Stimulated activated CD8-positive, alpha-beta memory T cell treated with anti-CD3 and anti-CD28 coated beads, Interleukin-7, amount 100 ng/mL, for 4 hours (primary cell): ENCODE measurements around the gene EGR4.

Experiments used
- DNase-seq, 2 donors: peaks; one replicate each; pipeline ENCODE4 v3.0.0-alpha.2; 2020; ENCODE audit warnings: low read depth in 2 of 2

Gene EGR4

GRCh38 chr2:73290049-73290839 is 3.1 kb downstream of the EGR4 start:
- DNase-seq, result peak; percentile 31 to 45

- no peak for DNase-seq
These were observed 4.0 kb downstream of the EGR4 start for GRCh38 chr2:73289304-73289703.

GRCh38 chr2:73286134-73286655 is 7.2 kb downstream of the EGR4 start:
- DNase-seq, result no peak

GRCh38 chr2:73285159-73285739 is 8.1 kb downstream of the EGR4 start:
- DNase-seq, result no peak

DNA sequence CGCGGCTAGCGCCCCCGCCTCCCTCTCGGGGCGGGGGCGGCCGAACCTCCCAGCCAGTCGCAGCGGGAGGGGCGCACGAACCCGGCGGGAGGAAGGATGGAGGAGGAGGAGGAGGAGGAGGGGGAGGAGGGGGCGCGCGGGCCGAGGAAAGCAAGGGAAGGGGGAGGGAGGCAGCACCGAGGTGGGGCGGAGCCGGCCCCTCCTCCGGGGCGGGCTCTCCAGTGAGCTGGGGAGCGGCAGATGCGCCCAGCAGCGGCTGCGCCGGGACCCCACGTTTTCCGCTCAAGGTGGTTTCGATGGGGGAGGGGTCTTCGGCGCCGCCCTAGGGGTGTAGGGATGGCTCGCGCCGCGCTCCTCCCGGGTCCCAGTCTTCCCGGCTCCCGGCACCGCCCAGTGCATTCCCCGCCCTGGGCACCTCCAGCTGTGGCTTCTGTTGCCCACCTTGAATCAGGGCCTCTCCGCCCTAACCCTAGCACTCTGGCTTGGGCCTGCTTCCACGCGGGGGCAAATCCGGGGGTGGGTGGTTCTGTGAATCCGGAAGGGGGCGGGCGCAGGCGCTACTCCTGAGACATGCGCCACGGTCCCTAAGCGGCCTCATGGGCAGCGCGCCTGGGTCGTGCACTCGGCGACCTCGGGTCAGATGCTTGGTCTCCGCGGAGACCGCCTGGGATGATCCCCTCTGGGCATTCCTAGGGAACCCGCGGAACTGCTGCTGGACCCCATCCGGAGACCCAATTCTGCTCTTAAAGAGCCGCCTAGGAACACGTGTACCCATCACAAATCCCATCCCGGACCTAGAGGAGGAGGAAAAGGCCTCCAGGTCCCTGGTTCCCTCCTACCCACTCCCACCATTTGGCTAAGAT is 8.8 kb downstream of the EGR4 start, which contains the start of gene FBXO41:
FBXO41 (minus strand) TSS at position 183 of the 863 bp plus-strand sequence. CDS start 14,848 bp downstream, outside the sequence.
- peak; percentile 73 to 85 for DNase-seq

GRCh38 chr2:73283545-73284295 is 9.6 kb downstream of the EGR4 start:
- DNase-seq, result no peak

DNA sequence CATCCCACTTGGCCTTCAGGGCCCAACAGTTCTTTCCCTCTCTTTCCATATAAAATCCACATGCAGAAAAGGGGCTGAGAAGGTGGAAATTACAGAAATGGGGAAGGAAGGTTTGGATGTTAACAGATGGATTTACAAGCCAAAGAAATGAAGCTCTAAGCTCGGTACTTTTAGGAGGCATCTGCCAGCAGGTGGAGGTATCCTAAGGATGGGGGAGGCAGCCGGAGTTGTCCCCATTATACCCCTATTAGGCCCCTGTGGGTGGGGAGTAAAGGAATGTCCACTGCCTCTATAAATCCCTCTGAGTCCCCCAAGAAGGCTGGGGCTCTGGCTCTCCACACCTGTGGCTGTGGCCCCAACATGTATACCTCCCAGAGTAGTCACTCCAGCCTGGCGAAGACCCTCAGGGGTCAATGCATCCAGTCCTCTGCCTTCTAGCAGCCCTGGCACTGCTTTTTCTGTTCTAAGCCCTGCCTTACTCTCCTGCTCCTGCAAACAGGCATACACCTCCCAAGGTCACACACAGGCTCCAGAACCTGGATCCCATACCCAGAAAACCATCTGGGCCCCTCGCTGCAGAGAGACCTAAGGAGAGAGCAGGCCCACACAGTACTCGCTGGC is 10.3 kb downstream of the EGR4 start:
- DNase-seq, result no peak

DNA sequence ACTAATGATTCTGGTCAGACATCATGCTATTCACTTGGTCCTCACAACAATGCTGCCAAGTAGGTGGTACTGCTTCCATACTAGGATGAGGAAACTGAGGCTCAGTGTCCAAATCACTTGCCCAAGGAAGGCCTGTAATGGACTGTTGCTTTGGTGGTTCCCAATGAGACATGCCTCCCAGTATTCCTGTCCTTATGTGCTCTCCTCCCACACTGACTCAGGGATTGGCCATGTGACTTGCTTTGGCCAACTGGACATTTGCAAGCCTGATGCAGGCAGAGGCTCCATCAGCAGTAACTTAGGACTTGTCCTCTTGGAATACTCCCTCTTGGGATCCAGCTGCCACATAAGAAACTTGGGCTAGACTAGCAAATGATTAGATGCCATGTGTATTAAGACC is 12.1 kb downstream of the EGR4 start:
- no peak for DNase-seq

- DNase-seq, result no peak
These were observed 13.5 kb downstream of the EGR4 start for GRCh38 chr2:73279852-73280251.

GRCh38 chr2:73272270-73272669 is 21.1 kb downstream of the EGR4 start:
- no peak for DNase-seq

DNA sequence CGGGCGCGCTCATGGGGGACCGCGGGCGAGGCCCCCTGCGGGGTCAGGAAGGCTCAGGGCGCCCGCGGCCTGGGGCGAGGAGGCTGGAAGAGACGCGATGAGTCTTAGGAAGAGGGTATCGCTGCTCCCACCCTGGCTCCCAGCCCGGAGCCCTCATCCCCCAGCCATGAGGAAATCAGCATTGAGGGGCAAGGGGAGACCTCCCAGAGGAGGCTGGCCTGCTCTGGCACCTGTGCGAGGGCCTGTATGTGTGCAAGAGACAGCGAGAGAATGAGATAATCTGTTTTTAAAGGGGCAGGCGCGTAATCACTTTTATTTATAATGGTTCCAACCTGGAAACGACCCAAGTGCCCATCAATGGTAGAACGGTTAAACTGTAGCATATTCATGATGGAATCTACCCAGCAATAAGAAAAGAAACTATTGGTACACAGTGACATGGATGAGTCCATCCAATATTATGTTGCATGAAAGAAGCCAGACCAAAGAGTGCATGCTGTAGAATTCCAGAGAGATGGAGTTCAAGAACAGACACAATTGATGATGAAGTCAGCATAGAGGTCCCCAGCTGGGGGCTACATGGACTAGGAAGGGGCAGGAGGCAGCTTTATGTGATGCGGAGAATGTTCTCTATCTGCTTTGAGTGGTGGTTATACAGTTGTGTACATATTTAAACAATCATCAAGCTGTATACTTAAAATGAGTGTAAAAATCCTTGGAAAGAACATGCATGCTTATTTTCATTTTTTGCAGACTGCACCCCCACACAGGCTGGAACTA is 23.5 kb downstream of the EGR4 start:
- no peak for DNase-seq

- DNase-seq, result peak in 1 of 2 donors; percentile 72
These were observed 24.3 kb downstream of the EGR4 start for GRCh38 chr2:73268830-73269685.

DNA sequence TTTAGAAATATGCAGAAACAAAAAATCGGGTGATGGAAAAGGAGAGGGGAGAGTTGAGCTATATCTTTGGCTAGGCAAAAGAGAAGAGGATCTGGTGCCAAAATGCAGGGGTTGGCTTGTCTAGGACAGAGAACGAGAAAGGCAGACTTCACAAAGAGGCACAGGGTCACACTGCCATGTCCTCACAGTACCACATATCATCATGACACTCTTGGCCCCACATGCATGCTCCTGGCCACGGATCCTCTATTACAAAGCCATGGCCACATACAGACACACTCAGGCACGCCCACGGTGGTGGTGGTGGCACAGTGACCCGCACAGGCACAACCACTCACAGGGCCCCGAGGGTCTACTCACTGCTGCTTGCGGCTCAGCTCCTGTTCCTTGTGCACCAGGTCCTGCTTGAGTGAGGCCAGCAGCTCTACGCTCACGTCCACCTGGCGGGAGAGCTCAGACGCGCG is 24.9 kb downstream of the EGR4 start:
- no peak for DNase-seq

DNA sequence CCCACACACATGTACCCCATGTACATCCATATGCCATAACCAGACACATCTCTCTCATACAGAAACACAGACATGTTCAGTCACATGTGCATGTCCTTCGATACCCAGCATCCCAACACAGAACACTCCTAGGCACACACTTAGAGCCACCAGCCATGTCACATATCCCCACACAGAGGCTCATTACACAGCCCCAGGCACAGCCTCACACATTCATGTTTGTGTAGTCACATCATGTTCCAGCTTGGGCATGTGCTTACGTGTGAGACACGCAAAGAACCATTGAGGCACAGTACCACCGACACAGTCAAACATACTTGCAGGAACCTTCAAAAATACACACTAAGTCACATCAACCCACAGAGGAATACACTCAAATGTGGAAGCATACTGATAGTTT is 26.3 kb downstream of the EGR4 start:
- no peak for DNase-seq

GRCh38 chr2:73266061-73266901 is 27.1 kb downstream of the EGR4 start:
- DNase-seq, result no peak

GRCh38 chr2:73265298-73266060 is 27.9 kb downstream of the EGR4 start:
- no peak for DNase-seq

- DNase-seq, result no peak
These were observed 28.6 kb downstream of the EGR4 start for GRCh38 chr2:73264783-73265182.

GRCh38 chr2:73264332-73264606 is 29.1 kb downstream of the EGR4 start:
- no peak for DNase-seq
